HG03558 (cell line): Measurements from ENCODE around the gene CEP41.
A peak's percentile ranks its signal among the peaks of the same experiment; 100 is the strongest.
"Not testable (repeated sequence)": the region's sequence is repeated elsewhere in the genome, so short reads cannot be mapped to it uniquely, and the experiment has no call there.

ENCODE experiments used
- ATAC-seq: cut with Tn5 transposase; IDR thresholded peaks from one replicate; pipeline ENCODE4 v1.9.1; 2021; ENCODE audit warnings: moderate number of reproducible peaks; ENCODE audit not compliant: unreplicated experiment; ENCODE audit errors: extremely low read depth

CEP41 gene

GRCh38 chr7:130463553-130464434 is 23.0 kb upstream of the CEP41 start:
- no peak for ATAC-seq

GRCh38 chr7:130461272-130461671 is 20.5 kb upstream of the CEP41 start:
- ATAC-seq, result no peak

DNA sequence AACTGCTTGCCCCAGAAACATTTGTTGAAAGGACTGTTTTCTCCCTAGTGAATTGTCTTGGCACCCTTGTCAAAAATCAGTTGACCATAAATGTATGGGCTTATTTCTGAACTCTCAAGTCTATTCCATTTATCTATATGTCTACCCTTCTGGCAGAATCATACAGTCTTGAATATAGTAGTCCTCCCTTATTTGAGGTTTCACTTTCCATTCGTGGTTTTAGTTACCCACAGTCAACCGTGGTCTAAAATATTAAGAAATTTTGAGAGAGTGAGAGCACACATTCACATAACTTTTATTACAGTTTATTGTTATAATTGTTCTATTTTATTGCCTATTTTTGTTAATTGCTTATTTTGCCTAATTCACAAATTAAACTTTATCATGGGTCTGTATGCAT is 17.4 kb upstream of the CEP41 start:
- ATAC-seq, result peak; percentile 49

DNA sequence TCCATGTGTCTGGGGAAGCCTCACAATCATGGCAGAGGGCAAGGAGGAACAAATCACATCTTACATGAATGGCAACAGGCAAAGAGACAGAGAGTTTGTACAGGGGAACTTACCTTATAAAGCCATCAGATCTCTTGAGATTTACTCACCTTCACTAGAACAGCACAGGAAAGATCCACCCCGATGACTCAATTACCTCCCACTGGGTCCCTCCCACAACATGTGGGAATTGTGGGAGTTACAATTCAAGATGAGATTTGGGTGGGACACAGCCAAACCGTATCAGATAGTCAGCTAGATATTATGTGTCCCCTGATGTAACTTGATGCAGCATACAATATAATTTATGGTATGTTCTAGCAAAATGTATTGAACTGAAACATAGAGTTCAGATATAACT is 14.1 kb upstream of the CEP41 start:
- ATAC-seq, result no peak

- ATAC-seq, result no peak
Observed at GRCh38 chr7:130452951-130453350, 12.1 kb upstream of the CEP41 start.

DNA sequence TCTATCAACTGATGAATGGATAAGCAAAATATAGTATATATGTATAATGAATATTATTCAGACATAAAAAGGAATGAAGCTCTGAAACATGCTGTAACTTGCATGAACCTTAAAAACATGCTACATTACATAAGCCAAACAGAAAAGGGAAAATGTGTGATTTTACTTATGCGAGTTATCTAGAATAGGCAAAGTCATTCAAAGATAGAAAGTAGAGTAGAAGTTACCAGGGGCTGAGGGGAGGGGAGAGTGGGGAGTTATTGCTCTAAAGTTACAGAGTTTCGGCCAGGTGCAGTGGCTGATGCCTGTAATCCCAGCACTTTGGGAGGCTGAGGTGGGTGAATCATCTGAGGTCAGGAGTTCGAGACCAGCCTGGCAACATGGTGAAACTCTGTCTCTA is 10.5 kb upstream of the CEP41 start:
- not testable (repeated sequence) for ATAC-seq

DNA sequence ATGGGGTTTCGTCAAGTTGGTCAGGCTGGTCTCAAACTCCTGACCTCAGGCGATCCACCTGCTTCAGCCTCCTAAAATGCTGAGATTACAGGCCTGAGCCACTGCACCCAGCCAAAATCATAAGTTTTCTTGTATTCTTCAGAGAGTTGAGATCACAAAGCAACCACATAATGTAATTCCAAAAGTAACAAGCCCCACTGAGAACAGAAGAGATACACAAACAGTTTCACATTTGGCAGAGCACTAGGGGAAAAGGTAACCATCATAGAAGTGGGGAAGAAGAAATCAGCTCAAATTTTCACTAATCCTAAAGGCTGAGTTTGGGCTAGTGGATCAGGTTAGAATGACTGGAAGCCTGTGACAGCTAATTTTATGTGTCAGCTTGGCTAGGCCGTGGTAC is 5.4 kb upstream of the CEP41 start:
- no peak for ATAC-seq

DNA sequence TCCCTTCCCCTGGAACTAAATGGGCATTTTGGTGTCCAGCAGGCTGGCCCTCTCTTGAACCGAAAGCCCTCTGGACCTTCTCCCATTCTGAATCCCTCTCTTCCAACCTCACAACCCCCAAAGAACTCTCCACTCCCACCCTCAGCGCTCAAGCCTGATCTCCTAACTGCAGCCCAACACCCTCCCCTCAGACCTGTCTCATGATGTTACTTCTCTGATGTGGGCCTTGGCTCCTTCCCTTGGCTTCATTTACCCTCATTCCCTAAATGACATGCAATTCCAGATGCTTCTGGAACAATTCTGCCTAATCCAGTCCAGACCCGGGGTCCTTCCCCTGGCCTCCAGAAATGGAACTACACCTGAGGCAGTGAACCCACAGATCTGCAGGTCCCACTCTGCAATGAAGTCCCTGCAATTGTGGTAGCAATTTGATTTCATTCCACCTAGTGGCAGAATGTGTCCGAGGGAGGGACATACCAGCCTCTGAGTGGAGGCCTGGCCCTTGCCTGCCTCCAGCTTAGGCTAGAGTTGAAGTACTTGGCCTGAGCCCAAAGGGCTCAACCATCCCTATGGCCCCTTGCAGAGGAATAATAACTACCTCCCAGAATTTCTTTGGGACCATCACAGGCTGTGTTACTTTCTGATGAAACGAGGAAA is 4.1 kb upstream of the CEP41 start:
- no peak for ATAC-seq

- no peak for ATAC-seq
Observed at GRCh38 chr7:130444234-130444633, 3.4 kb upstream of the CEP41 start.

DNA sequence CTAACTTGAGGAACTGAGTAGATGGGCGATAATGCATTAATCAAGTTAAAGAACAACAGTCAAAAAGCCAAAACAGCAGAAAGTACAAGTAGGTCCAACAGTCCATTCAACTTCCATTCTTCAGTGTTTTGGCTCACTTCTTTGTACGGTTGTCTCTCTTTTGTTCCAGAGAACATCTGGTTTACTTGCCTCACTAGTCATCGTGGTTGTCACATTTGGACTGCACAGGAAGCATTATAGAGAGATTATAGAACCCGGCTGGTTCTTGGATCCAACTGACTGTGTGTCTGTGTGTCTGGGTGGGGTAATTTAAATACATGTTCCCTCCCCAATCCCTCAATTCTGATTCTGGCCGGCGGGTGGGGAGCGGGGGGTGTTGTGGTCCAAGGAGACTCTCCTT is 1.8 kb upstream of the CEP41 start:
- ATAC-seq, result no peak

- no peak for ATAC-seq
Observed at GRCh38 chr7:130441408-130441869, 623 bp upstream of the CEP41 start.

GRCh38 chr7:130436253-130436652 is 4.6 kb downstream of the CEP41 start:
- no peak for ATAC-seq

DNA sequence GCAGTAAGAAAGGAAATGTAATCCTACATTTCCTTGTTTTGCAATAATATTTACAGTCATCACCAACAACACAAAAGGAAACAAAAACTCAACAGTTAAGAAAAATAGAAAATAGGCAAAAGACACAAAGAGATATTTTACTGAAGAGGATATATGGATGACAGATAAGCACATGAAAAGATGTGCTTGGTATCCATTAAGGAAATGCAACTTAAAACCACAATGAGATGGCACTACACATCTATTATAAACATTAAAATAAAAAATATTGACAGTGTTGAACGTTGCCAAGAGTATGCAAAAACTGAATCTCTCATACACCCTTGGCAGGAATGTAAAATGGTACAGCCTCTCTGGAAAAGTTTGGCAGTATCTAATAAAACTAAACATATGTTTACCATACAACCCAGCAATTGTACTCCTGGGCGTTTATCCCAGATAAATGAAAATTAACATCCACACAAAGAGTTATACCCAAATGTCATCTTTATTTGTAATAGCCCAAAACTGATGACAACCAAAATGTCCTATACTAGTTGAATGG is 5.4 kb downstream of the CEP41 start:
- no peak for ATAC-seq

DNA sequence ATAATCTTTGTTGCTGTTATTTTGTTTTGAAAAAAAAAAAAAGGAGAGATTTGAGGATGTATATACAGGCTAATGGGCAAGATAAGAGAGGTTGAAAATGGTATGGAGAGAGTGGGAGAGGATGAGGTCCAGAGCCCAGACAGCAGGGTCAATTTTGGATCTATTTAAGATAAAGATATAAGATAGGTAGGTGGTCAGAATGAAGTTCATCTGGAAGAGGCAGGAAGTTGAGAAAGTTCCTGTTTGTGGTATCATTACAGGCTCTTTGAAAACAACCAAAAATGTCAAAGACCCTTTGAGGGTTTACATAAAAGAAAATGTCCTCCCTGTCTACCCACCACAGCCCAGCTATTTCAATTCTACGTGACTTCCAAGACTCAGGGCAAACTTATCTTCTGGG is 7.5 kb downstream of the CEP41 start:
- no peak for ATAC-seq

- ATAC-seq, result no peak
Observed at GRCh38 chr7:130432886-130433285, 7.9 kb downstream of the CEP41 start.

- no peak for ATAC-seq
Observed at GRCh38 chr7:130430841-130431666, 9.8 kb downstream of the CEP41 start.

GRCh38 chr7:130430115-130430514 is 10.7 kb downstream of the CEP41 start:
- no peak for ATAC-seq

DNA sequence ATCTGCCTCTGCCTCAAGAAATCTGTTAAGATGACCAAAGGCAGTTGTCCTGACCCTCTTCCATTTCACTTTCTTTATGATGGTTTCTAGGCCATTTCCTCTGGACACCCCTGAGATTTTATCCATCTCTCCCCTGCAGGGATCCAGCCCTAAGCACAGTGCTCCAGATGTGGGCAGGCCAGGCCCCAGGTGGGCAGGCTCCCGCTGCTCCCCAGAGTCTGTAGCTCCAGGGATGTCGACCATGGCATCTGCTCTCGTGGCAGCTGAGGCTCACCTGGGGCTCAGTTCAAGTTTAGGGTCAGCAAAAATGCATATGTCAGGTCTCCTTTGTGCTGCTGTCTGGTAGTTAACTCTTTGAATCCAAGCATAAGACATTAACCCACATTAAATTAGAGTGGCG is 11.8 kb downstream of the CEP41 start:
- ATAC-seq, result no peak

DNA sequence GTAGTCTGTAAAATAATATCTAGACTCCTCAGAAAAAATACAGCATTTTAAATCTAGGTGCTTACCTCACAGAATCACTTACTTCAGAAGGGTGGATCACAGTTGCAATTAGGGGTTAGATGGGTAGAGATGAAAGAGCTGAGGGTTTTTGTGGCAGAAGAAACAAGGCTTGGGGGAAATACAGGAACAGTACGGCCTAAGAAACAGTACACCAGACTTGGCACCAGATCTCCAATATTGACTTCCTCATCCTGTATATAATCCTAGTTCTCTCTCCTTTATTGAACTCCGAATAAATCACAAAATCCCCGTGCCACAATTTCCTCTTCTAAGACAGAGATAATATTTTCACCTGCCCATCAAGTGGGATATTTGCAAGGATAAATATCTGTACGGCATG is 14.3 kb downstream of the CEP41 start:
- no peak for ATAC-seq

DNA sequence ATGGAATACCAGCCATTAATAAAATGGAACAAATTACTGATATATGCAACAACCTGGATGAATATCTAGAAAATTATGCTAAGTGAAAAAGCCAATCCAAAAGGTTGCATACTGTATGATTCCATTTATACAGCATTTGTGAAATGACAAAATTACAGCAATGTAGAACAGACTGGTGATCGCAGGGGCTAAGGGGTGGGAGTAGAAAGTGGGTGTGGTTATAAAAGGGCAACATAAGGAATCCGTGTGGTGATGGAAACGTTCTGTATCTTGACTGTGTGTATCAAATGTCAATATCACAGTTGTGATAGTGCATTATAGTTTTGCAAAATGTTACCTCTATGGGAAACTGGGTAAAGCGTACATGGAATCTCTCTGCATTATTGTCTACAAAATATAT is 15.0 kb downstream of the CEP41 start:
- ATAC-seq, result no peak
